HG03565 (cell line): ENCODE measurements around the gene MTG2.

Source experiments
- ATAC-seq: cut with Tn5 transposase; IDR thresholded peaks from one replicate; pipeline ENCODE4 v1.9.1; 2021; ENCODE audit warnings: mild to moderate bottlenecking, moderate library complexity; ENCODE audit not compliant: unreplicated experiment

The MTG2 gene

DNA sequence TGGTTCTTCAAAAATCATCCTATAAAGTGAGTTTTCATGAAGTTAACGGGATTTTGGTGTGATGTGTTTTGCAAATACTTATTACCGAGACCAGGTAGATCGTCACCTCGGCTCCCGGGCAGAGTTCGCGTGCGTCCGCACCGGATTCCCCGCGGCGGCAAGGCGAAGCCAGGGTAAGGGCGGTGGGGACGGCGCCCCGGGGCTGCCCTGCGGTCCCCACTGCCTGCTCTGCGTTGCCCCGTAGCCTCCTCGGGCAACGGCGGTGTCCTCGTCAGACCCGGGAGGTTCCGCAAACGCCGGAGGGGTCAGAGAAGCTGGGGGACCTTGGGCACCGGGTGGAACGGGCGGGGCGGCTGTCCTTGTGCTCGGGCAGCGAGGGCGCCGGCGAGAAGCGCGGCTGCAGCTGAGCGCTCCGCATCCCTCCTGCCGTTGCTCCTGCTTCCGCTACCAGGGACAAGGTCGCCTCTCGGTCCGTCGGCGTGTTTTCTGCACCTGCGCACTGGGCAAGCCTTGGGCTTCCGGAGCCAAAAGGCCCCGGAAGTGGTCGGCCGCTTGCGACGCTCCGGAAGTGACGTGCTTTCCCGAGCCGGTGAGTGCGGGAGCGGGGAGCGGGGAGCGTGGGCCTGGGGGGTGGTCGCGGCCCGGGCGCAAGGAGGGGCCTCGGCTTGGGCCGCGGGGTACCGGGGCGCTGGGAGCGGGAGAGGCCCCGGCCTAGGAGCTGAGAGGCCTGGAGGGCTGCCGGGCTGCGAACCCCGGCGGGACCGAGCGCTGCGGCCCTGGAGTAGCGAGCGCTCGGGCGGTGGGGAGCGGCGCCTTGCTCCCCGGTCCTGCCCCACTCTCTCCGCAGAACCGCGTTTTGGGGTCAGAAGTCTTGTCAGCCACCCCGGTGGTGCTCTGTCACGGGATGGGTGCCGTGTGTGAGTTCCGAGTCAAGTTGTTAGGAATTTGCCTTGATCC is at the start of gene MTG2:
TSS of gene MTG2 (plus strand) at position 560 of the 957 bp plus-strand sequence. CDS start 10,393 bp downstream, outside the sequence.
- ATAC-seq = peak; percentile 81

GRCh38 chr20:62133051-62133845 is 49.6 kb upstream of the MTG2 start:
- ATAC-seq = no peak

GRCh38 chr20:62133864-62134263 is 49.0 kb upstream of the MTG2 start:
- no peak for ATAC-seq

GRCh38 chr20:62134735-62135231 is 48.0 kb upstream of the MTG2 start:
- no peak for ATAC-seq

- no peak for ATAC-seq
Measured at GRCh38 chr20:62135573-62136266, 47.1 kb upstream of the MTG2 start.

DNA sequence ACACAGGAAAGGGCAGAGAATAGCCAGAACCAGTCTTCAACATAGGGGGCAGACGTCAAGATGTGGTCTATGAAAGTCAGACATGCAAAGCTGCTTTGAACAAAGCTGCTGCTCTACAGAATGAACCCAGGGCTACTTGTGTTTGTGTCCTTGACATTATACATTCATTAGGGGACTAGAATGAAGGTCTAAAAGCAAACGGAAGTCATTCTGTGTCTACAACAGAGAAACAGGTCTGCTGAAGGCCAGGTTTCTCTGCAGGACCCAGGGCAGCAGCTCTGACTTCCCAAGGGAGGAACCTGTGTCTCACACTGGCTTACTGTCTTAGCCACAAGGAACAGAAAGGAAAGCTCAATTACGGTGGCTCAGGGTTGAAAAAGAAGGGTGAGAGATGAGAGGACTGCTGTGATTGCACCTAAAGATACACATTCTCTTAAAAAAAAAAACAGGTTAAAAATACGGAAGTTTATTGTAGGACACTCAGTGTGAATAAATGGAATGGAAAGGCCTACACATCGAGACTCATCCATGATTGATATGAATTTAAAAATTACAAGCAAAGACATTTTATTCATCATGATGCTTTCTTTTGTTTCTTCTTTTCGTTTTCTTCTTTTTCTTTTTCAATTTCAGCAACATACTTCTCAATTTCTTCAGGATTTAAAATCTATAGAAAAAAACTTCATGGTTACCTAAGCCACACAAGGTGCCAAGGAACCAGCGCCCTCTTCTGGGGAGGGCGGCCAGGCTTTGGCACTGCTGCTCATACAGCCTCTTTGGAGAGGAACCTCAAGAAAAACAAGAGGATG is 46.3 kb upstream of the MTG2 start:
- no peak for ATAC-seq

- no peak for ATAC-seq
Measured at GRCh38 chr20:62137092-62137384, 45.8 kb upstream of the MTG2 start.

DNA sequence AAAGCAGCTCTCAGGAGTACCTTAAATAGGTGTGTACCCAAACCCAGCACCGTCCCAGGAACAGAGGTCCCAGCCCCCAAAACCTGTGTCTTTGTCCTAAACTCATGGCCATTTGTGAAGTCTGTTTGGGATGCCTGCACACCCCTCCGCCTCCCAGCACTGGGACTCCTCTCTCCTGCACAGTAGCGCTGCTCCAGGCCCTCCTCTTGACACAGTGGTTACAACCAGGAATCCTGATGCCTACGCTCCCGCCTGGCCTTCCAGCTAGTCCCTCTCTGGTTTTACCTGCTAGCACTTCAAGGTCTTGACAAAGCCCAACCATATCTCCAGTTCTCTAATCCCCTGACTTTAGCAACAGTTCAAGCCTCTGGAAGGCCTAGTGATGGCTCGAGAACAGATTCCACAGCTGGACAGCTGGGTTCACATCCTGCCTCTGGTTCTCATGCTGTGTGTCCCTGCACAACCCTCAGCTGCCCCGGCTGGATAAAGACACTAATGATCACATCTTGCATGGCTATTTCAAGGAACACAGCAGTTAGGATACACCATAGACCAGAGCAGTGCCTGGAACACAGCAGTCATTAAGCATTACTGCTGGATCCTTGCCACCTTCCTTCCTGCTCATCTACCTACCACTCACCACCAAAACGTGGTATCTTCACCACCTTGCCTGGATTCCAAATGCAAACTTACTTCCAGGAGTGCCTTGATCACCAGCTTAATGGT is 45.2 kb upstream of the MTG2 start:
- no peak for ATAC-seq

DNA sequence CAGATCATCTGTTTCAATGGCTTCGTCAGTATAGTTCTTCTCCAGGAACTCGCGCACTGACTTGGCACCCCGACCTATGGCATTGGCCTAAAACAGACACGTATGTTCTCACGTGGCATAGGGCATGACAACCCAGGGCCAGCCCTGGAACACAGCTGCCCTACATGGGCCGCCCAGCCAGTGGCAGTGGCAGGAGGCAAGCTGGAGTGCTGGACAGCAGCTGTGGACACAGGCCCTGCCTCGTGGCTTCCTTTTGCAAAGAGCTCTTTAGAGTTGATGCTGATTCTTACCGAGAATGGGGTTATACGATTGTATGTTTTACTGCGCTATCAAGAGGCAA is 44.7 kb upstream of the MTG2 start:
- ATAC-seq = no peak

GRCh38 chr20:62138912-62139311 is 43.9 kb upstream of the MTG2 start:
- ATAC-seq = no peak

- no peak for ATAC-seq
Measured at GRCh38 chr20:62139636-62140035, 43.2 kb upstream of the MTG2 start.

GRCh38 chr20:62141043-62141396 is 41.8 kb upstream of the MTG2 start:
- ATAC-seq = no peak

GRCh38 chr20:62141397-62142251 is 41.2 kb upstream of the MTG2 start:
- ATAC-seq = no peak

DNA sequence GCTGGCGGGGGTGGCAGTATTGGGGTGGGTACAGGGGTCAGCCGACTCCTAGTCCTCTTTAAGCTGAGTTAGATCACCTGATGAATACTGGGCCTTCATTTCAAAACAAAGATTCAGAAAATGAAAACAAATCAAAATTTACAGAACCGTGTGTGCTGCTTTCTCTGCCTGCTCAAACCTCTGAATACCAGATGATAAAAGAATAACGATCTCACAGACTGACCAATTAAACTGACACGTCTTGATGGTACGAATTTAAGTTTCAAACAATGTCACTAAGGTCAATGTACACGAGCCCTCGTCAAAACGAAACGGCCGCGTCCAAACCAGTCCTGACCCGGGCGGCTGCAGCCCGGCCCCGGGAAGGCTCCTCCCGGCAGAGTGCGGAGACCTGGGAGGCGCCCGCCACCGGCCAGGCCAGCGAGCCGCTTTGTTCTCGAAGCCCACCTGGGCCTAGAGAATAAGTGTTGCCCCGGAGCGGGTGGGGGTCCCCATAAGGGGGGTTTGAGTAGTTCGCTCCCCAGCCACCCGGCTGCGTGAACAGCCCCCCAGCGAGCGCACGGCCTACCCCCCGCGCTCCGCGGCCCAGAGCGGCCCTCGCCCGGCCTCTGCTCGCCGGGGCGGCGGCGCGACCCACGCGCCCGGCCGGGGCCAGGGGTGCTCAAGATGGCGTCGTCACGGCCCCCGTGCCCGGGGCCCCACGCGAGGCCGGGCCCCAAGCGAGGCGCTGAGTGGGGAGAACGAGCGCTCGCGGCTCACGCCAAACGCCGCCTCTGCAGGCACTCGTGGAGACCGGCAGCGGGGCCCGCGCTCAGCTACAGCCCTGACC is 40.4 kb upstream of the MTG2 start:
- ATAC-seq = peak; percentile 12

DNA sequence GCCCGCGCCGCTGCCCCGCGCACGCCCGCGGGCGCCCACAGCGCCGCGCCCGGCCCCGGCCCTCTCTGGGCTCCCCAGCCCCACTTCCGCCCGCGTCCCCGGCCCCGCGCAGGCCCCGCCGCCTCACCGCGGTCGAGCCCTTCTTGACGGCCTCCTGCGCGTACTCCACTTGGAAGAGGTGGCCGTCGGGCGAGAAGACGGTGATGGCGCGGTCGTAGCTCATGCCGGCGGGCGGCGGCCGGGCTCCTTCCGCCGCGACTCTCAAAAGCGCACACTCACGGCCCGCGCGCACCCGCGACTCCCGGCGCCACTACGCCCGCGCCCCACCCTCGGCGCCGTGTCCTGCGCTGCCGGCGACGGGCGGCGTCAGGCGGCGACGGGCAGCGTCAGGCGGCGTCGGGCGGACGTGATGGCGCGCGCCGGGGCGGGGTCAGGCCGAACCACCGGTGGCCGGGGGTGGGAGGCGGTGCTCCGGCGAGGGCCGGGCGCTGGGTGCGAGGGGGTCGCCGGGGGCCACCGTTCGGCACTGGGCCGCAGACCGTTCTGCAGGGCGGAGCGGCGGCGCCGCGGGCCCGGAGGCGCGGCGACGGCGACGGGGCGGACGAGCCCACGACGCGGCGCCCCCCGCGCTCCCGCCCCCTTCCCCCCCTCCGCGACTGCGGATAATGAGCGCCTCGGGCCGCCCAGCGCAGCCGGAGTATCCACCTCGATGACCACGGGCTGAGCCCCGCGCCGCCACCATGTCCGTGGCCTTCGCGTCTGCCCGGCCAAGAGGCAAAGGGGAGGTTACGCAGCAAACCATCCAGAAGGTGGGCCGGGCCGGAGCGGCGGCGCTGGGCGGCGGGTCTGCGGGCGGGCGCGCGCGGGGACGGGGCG is 39.5 kb upstream of the MTG2 start, which contains the start of the genes PSMA7 and SS18L1:
TSS of gene PSMA7 (minus strand) at position 314 of the 876 bp plus-strand sequence. CDS start at position 223, 91 bp downstream.
TSS of gene SS18L1 (plus strand) at position 689 of the 876 bp plus-strand sequence. CDS start at position 741, 52 bp downstream.
- ATAC-seq = peak; percentile 63

DNA sequence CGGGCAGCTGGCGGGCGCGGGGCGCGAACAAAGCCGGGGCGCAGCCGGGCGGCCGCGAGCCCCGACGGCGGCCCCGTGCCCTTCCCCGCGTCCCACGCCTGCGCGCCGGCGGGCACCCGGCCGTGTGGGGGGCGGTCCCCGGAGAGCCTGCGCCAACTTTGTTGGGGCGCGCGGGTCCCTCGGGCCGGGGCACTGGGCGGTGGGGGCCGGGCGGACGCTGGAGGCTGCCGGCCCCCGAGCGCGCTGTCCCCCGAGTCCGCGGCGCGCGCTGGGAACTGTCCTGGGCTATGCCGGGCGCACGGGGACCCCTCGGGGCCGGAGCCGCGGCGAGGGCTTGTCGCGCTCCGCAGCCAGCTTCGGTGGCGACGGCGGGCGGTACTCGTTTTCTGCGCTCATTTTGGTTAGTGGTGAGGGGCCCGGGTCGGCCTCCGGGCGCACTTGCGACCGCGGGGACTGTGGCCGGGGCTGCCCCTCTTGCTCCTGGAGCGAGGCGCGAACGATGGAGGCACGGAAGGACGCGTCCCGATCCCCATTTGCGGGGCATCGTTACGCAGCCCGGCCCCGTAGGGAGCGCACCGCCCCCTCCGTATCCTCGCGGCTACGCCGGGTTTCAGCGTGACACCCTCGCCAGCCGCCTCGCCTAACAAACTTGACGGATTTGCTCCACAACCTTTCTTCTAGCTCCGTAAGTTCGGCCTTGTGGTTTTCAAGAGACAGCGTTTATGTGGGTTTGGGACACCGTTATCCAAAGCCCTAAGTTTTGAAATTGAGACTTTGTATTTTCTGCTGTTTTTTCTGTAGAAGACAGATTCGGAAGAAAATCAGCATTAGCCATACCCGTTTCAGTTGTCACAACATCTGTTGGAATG is 38.6 kb upstream of the MTG2 start:
- ATAC-seq = no peak
